ENCODE data around the gene C10orf62.

The C10orf62 gene

DNA sequence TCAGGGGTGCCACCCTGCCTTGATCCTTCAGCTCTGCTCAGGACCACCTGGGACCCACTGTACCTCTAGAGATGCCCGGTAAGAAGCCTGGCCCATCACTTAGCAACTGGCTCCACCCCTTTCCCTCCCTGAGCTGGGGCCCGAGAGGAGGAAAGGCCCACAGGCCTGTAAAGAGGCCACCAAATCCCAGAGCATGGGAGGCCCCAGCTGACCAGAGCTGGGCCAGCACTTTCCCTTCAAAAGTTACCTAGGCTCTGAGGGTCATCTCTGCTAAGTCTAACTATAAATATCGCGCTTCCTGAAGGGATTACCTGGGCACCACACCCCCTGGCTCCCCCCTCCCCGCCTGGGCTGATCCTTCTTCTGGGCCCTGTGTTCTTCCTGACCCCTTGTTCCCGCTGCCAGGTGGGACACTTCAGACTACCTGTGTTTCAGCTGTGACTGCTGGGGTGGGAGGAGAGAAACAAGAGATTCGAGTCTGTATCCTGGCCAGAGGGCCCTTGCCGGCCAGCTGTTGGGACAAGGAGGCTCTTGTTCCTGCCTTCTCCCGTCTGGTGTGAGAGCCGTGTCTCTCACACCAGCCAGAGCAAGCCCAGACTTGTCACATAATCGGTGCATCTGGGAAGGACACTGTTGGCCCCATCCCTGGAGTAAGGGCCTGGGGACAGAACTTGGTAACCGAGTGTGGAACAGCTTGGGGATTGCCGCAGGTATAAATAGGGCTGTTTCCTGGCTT lies 39.8 kb upstream of the C10orf62 start (continued):
- peak; percentile 97 for TF ChIP-seq ZSCAN30 (tag by site-specific recombination; IDR thresholded peaks at IDR 0.05)
- TF ChIP-seq ZNF341 (tag by site-specific recombination; IDR thresholded peaks at IDR 0.05; ENCODE audit: low read depth) = peak; percentile 77
- no peak for TF ChIP-seq ZNF561 (tag by site-specific recombination; IDR thresholded peaks at IDR 0.05; ENCODE audit: borderline replicate concordance)
- TF ChIP-seq ZNF16 (tag by site-specific recombination; IDR thresholded peaks at IDR 0.05; ENCODE audit: low read depth) = no peak
- TF ChIP-seq ZBTB17 (tag by site-specific recombination; IDR thresholded peaks at IDR 0.05) = peak; percentile 77
- no peak for TF ChIP-seq ZNF747 (tag by site-specific recombination; IDR thresholded peaks at IDR 0.05)
- peak; percentile 87 for TF ChIP-seq ZBTB48 (tag by site-specific recombination; IDR thresholded peaks at IDR 0.05)
- no peak for TF ChIP-seq OSR2 (tag by site-specific recombination; IDR thresholded peaks at IDR 0.05)
- TF ChIP-seq ZNF777 (tag by site-specific recombination; IDR thresholded peaks at IDR 0.05; ENCODE audit: borderline replicate concordance) = no peak
- TF ChIP-seq ZNF266 (tag by site-specific recombination; IDR thresholded peaks at IDR 0.05; ENCODE audit: low read depth) = no peak
- no peak for TF ChIP-seq ZNF548 (tag by site-specific recombination; IDR thresholded peaks at IDR 0.05)
- no peak for TF ChIP-seq ZNF514 (tag by site-specific recombination; IDR thresholded peaks at IDR 0.05)
- TF ChIP-seq SP7 (tag by site-specific recombination; IDR thresholded peaks at IDR 0.05) = no peak
- TF ChIP-seq, protein P1, sequence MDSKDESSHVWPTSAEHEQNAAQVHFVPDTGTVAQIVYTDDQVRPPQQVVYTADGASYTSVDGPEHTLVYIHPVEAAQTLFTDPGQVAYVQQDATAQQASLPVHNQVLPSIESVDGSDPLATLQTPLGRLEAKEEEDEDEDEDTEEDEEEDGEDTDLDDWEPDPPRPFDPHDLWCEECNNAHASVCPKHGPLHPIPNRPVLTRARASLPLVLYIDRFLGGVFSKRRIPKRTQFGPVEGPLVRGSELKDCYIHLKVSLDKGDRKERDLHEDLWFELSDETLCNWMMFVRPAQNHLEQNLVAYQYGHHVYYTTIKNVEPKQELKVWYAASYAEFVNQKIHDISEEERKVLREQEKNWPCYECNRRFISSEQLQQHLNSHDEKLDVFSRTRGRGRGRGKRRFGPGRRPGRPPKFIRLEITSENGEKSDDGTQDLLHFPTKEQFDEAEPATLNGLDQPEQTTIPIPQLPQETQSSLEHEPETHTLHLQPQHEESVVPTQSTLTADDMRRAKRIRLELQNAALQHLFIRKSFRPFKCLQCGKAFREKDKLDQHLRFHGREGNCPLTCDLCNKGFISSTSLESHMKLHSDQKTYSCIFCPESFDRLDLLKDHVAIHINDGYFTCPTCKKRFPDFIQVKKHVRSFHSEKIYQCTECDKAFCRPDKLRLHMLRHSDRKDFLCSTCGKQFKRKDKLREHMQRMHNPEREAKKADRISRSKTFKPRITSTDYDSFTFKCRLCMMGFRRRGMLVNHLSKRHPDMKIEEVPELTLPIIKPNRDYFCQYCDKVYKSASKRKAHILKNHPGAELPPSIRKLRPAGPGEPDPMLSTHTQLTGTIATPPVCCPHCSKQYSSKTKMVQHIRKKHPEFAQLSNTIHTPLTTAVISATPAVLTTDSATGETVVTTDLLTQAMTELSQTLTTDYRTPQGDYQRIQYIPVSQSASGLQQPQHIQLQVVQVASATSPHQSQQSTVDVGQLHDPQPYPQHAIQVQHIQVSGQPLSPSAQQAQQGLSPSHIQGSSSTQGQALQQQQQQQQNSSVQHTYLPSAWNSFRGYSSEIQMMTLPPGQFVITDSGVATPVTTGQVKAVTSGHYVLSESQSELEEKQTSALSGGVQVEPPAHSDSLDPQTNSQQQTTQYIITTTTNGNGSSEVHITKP (tag by site-specific recombination; IDR thresholded peaks at IDR 0.05) = peak; percentile 90
- TF ChIP-seq GLIS1 (tag by site-specific recombination; IDR thresholded peaks at IDR 0.05) = no peak
- TF ChIP-seq, protein P2, sequence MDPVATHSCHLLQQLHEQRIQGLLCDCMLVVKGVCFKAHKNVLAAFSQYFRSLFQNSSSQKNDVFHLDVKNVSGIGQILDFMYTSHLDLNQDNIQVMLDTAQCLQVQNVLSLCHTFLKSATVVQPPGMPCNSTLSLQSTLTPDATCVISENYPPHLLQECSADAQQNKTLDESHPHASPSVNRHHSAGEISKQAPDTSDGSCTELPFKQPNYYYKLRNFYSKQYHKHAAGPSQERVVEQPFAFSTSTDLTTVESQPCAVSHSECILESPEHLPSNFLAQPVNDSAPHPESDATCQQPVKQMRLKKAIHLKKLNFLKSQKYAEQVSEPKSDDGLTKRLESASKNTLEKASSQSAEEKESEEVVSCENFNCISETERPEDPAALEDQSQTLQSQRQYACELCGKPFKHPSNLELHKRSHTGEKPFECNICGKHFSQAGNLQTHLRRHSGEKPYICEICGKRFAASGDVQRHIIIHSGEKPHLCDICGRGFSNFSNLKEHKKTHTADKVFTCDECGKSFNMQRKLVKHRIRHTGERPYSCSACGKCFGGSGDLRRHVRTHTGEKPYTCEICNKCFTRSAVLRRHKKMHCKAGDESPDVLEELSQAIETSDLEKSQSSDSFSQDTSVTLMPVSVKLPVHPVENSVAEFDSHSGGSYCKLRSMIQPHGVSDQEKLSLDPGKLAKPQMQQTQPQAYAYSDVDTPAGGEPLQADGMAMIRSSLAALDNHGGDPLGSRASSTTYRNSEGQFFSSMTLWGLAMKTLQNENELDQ (tag by site-specific recombination; IDR thresholded peaks at IDR 0.05; ENCODE audit: low read depth) = no peak
- TF ChIP-seq, protein P3, sequence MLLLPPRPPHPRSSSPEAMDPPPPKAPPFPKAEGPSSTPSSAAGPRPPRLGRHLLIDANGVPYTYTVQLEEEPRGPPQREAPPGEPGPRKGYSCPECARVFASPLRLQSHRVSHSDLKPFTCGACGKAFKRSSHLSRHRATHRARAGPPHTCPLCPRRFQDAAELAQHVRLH (tag by site-specific recombination; IDR thresholded peaks at IDR 0.05) = no peak

DNA sequence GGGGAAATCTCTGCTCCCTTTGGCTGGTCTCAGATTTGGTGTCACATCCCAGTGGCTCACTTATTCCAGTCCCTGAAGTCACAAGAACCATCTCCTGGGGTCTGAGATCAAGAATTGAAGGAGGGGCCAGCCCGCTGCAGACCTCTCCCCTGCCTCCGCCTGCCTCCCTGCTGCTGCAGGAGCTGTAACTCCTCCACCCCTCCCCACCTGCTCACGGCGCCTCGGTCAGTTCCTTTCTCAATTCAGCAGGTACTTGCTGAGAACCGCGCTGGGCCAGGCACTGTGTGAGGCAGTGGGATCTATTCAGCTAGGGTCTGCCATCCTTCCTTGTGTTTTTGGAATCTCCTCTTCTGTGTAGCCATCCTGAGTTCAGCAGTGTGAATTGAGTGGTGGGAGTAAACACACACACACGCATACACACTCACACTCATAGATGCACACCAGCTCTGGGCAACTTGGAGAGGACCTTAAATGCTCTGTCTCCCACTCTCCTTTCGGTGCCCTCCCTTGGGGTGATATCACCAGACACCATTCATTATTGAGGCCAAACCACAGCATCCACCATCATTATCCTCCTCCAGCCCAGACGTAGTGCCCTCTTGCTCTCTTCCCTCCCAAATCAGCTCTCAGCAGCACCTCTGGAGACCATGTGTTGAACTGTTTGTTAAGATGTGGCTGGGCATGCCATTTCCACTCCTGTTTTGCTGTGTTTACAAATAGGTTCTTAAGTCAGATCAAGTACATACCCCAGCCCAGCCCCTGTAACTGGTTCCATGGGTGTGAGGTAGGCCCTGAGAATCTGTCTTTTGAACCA lies 39.0 kb upstream of the C10orf62 start:
- ChIA-PET CTCF (interaction anchor here (0.6 to 8.7 kb wide), 10 partner anchors 11 to 94 kb away, joined by 3 to 81 read pairs (median 3); partner anchors contain the start of gene ANKRD2), POLR2A (interaction anchor here (1.8 kb wide), 1 partner anchor 51 kb away, joined by 5 read pairs; the partner anchor contains the start of gene UBTD1)
- H3K36me3 ChIP-seq (ENCODE audit: control insufficient read depth in 2 of 2, insufficient read depth in 1 of 2, low read length in 2 of 2) = no peaks in the 10 kb centered on the region
- no peak overlapping the region for H3K4me3 ChIP-seq (ENCODE audit: low read depth, low read length)
- no peaks in the 10 kb centered on the region for H3K9me3 ChIP-seq (ENCODE audit: control insufficient read depth, insufficient read depth, low read depth, low read length)
- H3K27ac ChIP-seq (ENCODE audit: extremely low read depth, low read depth, low read length) = peak overlapping the region; percentile 74
- peaks cover 6% of the 10 kb centered on the region; the same call in 1 of the 2 replicates for H3K4me1 ChIP-seq (ENCODE audit: control insufficient read depth, insufficient read depth, low read length)
- TF ChIP-seq ZBTB7A (tag by site-specific recombination; IDR thresholded peaks at IDR 0.05; ENCODE audit: low read depth) (no peak), ZIC2 (tag by site-specific recombination; IDR thresholded peaks at IDR 0.05) (peak; percentile 52), WT1 (tag by site-specific recombination; IDR thresholded peaks at IDR 0.05) (0 out of 2 replicates have a peak, but pooled peaks have one; percentile 8), KLF1 (tag by site-specific recombination; IDR thresholded peaks at IDR 0.05) (peak; percentile 42; the same call in 1 of the 2 replicates), ZNF341 (tag by site-specific recombination; IDR thresholded peaks at IDR 0.05; ENCODE audit: low read depth) (0 out of 2 replicates have a peak, but pooled peaks have one; percentile 12), ZNF184 (tag by site-specific recombination; IDR thresholded peaks at IDR 0.05) (no peak), GLI4 (tag by site-specific recombination; IDR thresholded peaks at IDR 0.05) (0 out of 2 replicates have a peak, but pooled peaks have one; percentile 62)
- TF ChIP-seq, protein P4, sequence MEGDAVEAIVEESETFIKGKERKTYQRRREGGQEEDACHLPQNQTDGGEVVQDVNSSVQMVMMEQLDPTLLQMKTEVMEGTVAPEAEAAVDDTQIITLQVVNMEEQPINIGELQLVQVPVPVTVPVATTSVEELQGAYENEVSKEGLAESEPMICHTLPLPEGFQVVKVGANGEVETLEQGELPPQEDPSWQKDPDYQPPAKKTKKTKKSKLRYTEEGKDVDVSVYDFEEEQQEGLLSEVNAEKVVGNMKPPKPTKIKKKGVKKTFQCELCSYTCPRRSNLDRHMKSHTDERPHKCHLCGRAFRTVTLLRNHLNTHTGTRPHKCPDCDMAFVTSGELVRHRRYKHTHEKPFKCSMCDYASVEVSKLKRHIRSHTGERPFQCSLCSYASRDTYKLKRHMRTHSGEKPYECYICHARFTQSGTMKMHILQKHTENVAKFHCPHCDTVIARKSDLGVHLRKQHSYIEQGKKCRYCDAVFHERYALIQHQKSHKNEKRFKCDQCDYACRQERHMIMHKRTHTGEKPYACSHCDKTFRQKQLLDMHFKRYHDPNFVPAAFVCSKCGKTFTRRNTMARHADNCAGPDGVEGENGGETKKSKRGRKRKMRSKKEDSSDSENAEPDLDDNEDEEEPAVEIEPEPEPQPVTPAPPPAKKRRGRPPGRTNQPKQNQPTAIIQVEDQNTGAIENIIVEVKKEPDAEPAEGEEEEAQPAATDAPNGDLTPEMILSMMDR (tag by site-specific recombination; IDR thresholded peaks at IDR 0.05) = 0 out of 2 replicates have a peak, but pooled peaks have one; percentile 6
- TF ChIP-seq, protein P5, sequence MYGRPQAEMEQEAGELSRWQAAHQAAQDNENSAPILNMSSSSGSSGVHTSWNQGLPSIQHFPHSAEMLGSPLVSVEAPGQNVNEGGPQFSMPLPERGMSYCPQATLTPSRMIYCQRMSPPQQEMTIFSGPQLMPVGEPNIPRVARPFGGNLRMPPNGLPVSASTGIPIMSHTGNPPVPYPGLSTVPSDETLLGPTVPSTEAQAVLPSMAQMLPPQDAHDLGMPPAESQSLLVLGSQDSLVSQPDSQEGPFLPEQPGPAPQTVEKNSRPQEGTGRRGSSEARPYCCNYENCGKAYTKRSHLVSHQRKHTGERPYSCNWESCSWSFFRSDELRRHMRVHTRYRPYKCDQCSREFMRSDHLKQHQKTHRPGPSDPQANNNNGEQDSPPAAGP (tag by site-specific recombination; IDR thresholded peaks at IDR 0.05) = 0 out of 2 replicates have a peak, but pooled peaks have one; percentile 2

Data from HEK293 (cell line).